Transverse colon (tissue), 4 donors: Measurements from ENCODE around the gene TMED10.

Experiments
- CTCF ChIP-seq, 5 experiments: fragments of 200-600 bp in 3 of 5; fragments of 450-650 bp in 2 of 5; sonication (generic) in 3 of 5; IDR thresholded peaks; 1 replicate in 2 of 5; 2 replicates in 3 of 5; pipeline ENCODE4 v1.5.1; 2016 to 2017; ENCODE audit warnings: antibody characterized with exemption in 5 of 5, inconsistent platforms in 3 of 5, mild to moderate bottlenecking in 2 of 5, moderate library complexity in 1 of 5
- EP300 ChIP-seq: sonication (generic); formaldehyde crosslinking; IDR thresholded peaks from one replicate; pipeline ENCODE4 v1.6.1; 2017; ENCODE audit warnings: antibody characterized with exemption, low read depth
- POLR2A ChIP-seq: fragments of 450-650 bp; IDR thresholded peaks from one replicate; pipeline ENCODE4 v1.6.1; 2016; ENCODE audit warnings: antibody characterized with exemption, mild to moderate bottlenecking, moderate library complexity
- POLR2AphosphoS5 ChIP-seq, 3 donors: sonication (generic); formaldehyde crosslinking; IDR thresholded peaks; one replicate each; pipeline ENCODE4 v1.6.1; 2016; ENCODE audit warnings: antibody characterized with exemption in 3 of 3

GRCh38 chr14:75095690-75096089 is 80.7 kb downstream of the TMED10 start:
- TF ChIP-seq POLR2AphosphoS5 (IDR thresholded peaks at IDR 0.05): no peak
- no peak for TF ChIP-seq CTCF (IDR thresholded peaks at IDR 0.05)
- TF ChIP-seq POLR2A: no peak
- no peak for TF ChIP-seq EP300
